GM20000 (cell line): ENCODE results near the gene HYAL3.

Source experiments
- DNase-seq: peaks from one replicate; pipeline ENCODE4 v3.0.0; 2012; ENCODE audit warnings: low spot score
- TF ChIP-seq, protein P1 (sequence below): IDR thresholded peaks from 2 replicates; pipeline ENCODE4 v1.5.1; 2012; ENCODE audit warnings: mild to moderate bottlenecking, control low read depth; ENCODE audit errors: extremely low read depth, missing control alignments

HYAL3 gene

DNA sequence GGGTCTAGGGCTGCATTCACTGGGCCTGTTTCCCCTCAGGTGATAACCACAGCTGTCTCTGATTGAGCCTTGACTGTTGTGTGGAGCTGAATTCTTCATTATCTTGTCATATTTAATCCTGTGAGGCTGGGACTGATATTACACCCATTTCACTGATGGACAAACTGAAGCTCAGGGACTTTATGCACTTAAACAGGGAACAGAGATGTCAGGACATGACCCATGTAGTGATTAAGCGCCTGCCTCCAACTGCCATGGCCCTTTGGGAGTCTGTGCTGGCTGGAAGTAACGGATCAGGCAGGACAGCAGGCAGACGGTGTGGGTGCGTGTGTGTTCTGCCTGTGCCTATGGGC is 55.7 kb downstream of the HYAL3 start:
- no peak for DNase-seq
- TF ChIP-seq, protein P1, sequence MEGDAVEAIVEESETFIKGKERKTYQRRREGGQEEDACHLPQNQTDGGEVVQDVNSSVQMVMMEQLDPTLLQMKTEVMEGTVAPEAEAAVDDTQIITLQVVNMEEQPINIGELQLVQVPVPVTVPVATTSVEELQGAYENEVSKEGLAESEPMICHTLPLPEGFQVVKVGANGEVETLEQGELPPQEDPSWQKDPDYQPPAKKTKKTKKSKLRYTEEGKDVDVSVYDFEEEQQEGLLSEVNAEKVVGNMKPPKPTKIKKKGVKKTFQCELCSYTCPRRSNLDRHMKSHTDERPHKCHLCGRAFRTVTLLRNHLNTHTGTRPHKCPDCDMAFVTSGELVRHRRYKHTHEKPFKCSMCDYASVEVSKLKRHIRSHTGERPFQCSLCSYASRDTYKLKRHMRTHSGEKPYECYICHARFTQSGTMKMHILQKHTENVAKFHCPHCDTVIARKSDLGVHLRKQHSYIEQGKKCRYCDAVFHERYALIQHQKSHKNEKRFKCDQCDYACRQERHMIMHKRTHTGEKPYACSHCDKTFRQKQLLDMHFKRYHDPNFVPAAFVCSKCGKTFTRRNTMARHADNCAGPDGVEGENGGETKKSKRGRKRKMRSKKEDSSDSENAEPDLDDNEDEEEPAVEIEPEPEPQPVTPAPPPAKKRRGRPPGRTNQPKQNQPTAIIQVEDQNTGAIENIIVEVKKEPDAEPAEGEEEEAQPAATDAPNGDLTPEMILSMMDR = no peak

DNA sequence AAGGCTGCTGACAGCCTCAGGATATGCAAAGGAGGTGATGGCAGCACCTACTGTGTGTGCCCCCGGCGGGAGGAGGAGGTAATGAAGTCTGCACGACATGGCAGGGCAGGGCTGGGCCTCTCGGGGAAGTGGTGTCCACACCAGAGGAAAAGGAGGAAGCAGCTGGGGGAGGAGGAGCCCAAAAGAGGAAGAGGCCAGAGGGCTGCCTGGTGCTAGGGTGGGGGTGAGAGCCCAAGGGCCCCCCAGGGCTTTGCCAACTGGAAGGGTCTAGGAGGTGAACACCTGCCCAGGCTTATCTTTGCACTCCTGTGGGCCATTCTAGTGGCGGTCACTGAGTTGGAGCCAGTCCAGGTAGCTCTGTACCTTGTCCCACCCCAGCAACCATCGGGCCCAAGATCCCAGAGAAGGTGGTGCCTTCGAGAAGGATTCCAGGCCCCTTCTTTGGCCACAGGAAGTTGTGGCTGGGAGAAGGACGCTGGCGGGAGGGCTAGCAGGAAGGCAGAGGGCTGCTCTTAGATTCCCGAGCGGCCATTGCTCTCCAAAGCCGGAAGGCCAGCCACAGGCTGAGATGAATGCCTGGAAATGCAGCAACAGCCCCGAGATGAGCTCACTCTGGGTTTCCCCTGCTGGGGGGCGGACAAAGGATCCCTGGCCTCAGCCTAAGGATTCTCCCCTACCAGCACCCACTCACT is 56.2 kb downstream of the HYAL3 start:
- TF ChIP-seq, protein P1 = no peak
- DNase-seq = no peak
